ENCODE results near the gene GPR26. TPM values are rescaled to one million over a fixed set of nuclear protein-coding genes. Genes with fewer than 3 reads are reported as not detected.

GPR26 gene
- total RNA-seq, 1 experiment from 2014 or later = 0.07 TPM

GRCh38 chr10:123620621-123621020 lies 45.5 kb upstream of the GPR26 start:
- no peak overlapping the region for H2AFZ ChIP-seq (ENCODE audit: low read length)
- no peak overlapping the region for H2BK15ac ChIP-seq (ENCODE audit: low read depth, low read length)
- no peak overlapping the region for H3K4me2 ChIP-seq (ENCODE audit: insufficient read depth, insufficient read length, low read length)
- Mint-ChIP-seq H3K4me3 (no peak overlapping the region), H3K27ac (no peak overlapping the region), H3K4me1 (no peaks in the 10 kb centered on the region), H3K9me3 (no peaks in the 10 kb centered on the region), H3K27me3 (ENCODE audit: low read depth) (peaks cover 40% of the 10 kb centered on the region), H3K36me3 (ENCODE audit: insufficient read depth in 1 of 3, low read depth in 3 of 3) (no peaks in the 10 kb centered on the region)
- no peaks in the 10 kb centered on the region for H3K9me3 ChIP-seq (ENCODE audit: control insufficient read depth, low read depth, low read length)
- H3T11ph ChIP-seq (ENCODE audit: low read length) = no peak overlapping the region
- H3K79me1 ChIP-seq (ENCODE audit: insufficient read depth, low read depth, low read length, poor library complexity, severe bottlenecking) = no peaks in the 10 kb centered on the region
- H2BK120ac ChIP-seq (ENCODE audit: low read depth, low read length, poor library complexity, severe bottlenecking) = no peak overlapping the region
- H4K8ac ChIP-seq (replicated peaks; ENCODE audit: insufficient read length, low read depth, low read length) = no peak overlapping the region
- no peaks in the 10 kb centered on the region for H4K20me1 ChIP-seq (ENCODE audit: control insufficient read depth, insufficient read depth, insufficient read length)
- H3K9ac ChIP-seq (ENCODE audit: extremely low read depth, insufficient read length, low read length) = no peak overlapping the region
- DNase-seq = no peak
- no peak overlapping the region for H3K23ac ChIP-seq (ENCODE audit: insufficient read length, low read depth, low read length)
- no peaks in the 10 kb centered on the region for H3K23me2 ChIP-seq (ENCODE audit: insufficient read length, low read depth, low read length, poor library complexity, severe bottlenecking)
- WGBS (ENCODE audit: extremely low coverage, insufficient read length, low lambda C conversion rate) = no CpG with 5 or more reads among the region's 9 CpGs
- H4K5ac ChIP-seq (ENCODE audit: insufficient read length, low read depth, low read length) = no peak overlapping the region
- H2BK12ac ChIP-seq (ENCODE audit: insufficient read length, low read depth, low read length) = no peak overlapping the region
- H3K79me2 ChIP-seq (ENCODE audit: insufficient read depth, low read length) = no peaks in the 10 kb centered on the region
- no peaks in the 10 kb centered on the region for H3K4me1 ChIP-seq (ENCODE audit: insufficient read depth, low read length)
- no peak for TF ChIP-seq CTCF (conservative IDR thresholded peaks at IDR 0.05)
- no peak overlapping the region for H3K18ac ChIP-seq (ENCODE audit: insufficient read length, low read depth, low read length)
- H3K27me3 ChIP-seq (ENCODE audit: insufficient read depth, low read length) = no peaks in the 10 kb centered on the region
- no peak overlapping the region for H2BK5ac ChIP-seq (ENCODE audit: insufficient read length, low read length)
- H2AK5ac ChIP-seq (ENCODE audit: insufficient read length, low read length) = no peak overlapping the region
- H3K56ac ChIP-seq (ENCODE audit: insufficient read length, low read depth, low read length) = no peak overlapping the region
- no peak overlapping the region for H2BK20ac ChIP-seq (ENCODE audit: low read depth, low read length, poor library complexity, severe bottlenecking)
- no peak overlapping the region for H3K4ac ChIP-seq (ENCODE audit: low read depth, low read length)
- H3K14ac ChIP-seq (ENCODE audit: insufficient read depth, low read length) = no peak overlapping the region
- no peak overlapping the region for H3K27ac ChIP-seq (ENCODE audit: insufficient read length, low read depth, low read length)
- no peak overlapping the region for H4K91ac ChIP-seq (ENCODE audit: insufficient read length, low read depth, low read length)

All from H9 (cell line).